K562 (cell line): Measurements from ENCODE around the gene SLC26A3. TPM values are rescaled to one million over a fixed set of nuclear protein-coding genes. Genes with fewer than 3 reads are reported as not detected.

ENCODE experiments used
- ATAC-seq: fragments of 200-7000 bp; cut with Tn5 transposase; 3 replicates; pipeline ENCODE4 v1.9.1; 2020; ENCODE audit warnings: moderate library complexity
- BruUV-seq: library from RNA; stranded (reverse); fragments of 400-500 nt; replicated peaks from 2 replicates; lab custom pipeline; 2021; lab: Mats Ljungman, UMichigan
- CTCF ChIA-PET: fragments of 300-600 bp; formaldehyde crosslinking; extraction: SDS; loops from one replicate; lab custom pipeline; 2021; ENCODE audit warnings: low intra/inter-chr PET ratio; lab: Yijun Ruan, JAX
- POLR2A ChIA-PET: fragments of 300-600, 350-650 bp; sonication (Branson Sonifier 250); formaldehyde crosslinking; extraction: SDS; loops from one replicate; lab custom pipeline; 2021; ENCODE audit warnings: antibody characterized with exemption, inconsistent platforms; lab: Yijun Ruan, JAX
- DNase-seq, 4 experiments: peaks; one replicate each; pipeline versions ENCODE4 v3.0.0 to v3.0.0-alpha.2; 2011 to 2018; ENCODE audit warnings: low spot score in 3 of 4, mixed read lengths in 3 of 4; ENCODE audit errors: extremely low read depth in 1 of 4
- FAIRE-seq: peaks from 2 replicates; lab custom pipeline; 2011; peaks lifted over from hg19 to GRCh38; lab: Jason Lieb, UNC
- H2AFZ ChIP-seq: 2 replicates; pipeline ENCODE4 v1.6.0; 2011; ENCODE audit warnings: low read depth, low read length, control low read depth, inconsistent platforms
- H3K27ac ChIP-seq: fragments of 200-600 bp; 3 replicates; pipeline ENCODE4 v1.8.0; 2011; ENCODE audit warnings: low read depth, mild to moderate bottlenecking, control low read depth, inconsistent platforms, low read length, moderate library complexity, mixed read lengths; ENCODE audit errors: extremely low read depth
- H3K27me3 ChIP-seq, 2 experiments: fragments of 300-600 bp in 1 of 2; 2 replicates in 1 of 2; 3 replicates in 1 of 2; pipeline versions ENCODE4 v1.6.0 to v1.8.0; 2011; ENCODE audit warnings: inconsistent platforms in 2 of 2, low read length in 2 of 2, mild to moderate bottlenecking in 1 of 2, mixed read lengths in 1 of 2, moderate library complexity in 1 of 2; ENCODE audit not compliant: control insufficient read depth in 2 of 2, insufficient read depth in 2 of 2
- H3K36me3 ChIP-seq: fragments of 300-600 bp; 3 replicates; pipeline ENCODE4 v1.8.0; 2011; ENCODE audit warnings: mild to moderate bottlenecking, low read length, inconsistent platforms; ENCODE audit not compliant: control insufficient read depth, insufficient read depth
- H3K4me1 ChIP-seq, 2 experiments: fragments of 200-600 bp in 1 of 2; replicated peaks in 1 of 2; 2 replicates in 1 of 2; 3 replicates in 1 of 2; pipeline versions ENCODE4 v1.5.1 to v1.8.0; 2011; ENCODE audit warnings: inconsistent platforms in 2 of 2, low read length in 2 of 2, mild to moderate bottlenecking in 1 of 2, mixed read lengths in 1 of 2, moderate library complexity in 1 of 2; ENCODE audit not compliant: control insufficient read depth in 2 of 2, insufficient read depth in 2 of 2
- H3K4me2 ChIP-seq: 2 replicates; pipeline ENCODE4 v1.6.1; 2011; ENCODE audit warnings: low read length, control low read depth, inconsistent platforms, mixed read lengths; ENCODE audit not compliant: insufficient read depth
- H3K4me3 ChIP-seq: fragments of 200-600 bp; sonication (generic), shearing (Covaris generic); 2 replicates; pipeline ENCODE4 v1.5.1; 2016; ENCODE audit warnings: control low read depth, inconsistent platforms
- H3K79me2 ChIP-seq: fragments of 200-600 bp; 3 replicates; pipeline ENCODE4 v1.8.0; 2011; ENCODE audit warnings: low read length, inconsistent platforms; ENCODE audit not compliant: control insufficient read depth, insufficient read depth
- H3K9ac ChIP-seq, 2 experiments: 2 replicates each; pipeline versions ENCODE4 v1.6.0 to v1.6.1; 2011; ENCODE audit warnings: low read depth in 2 of 2, low read length in 2 of 2, control low read depth in 1 of 2, inconsistent platforms in 1 of 2, mild to moderate bottlenecking in 1 of 2, mixed read lengths in 1 of 2; ENCODE audit not compliant: insufficient read depth in 1 of 2
- H3K9me1 ChIP-seq: one replicate; pipeline ENCODE4 v1.6.0; 2011; ENCODE audit warnings: inconsistent platforms, mild to moderate bottlenecking, low read length, moderate library complexity; ENCODE audit not compliant: control insufficient read depth, insufficient read depth
- H3K9me3 ChIP-seq: replicated peaks from 2 replicates; pipeline ENCODE4 v1.5.1; 2011; ENCODE audit warnings: low read depth, low read length, inconsistent platforms; ENCODE audit not compliant: control insufficient read depth, insufficient read depth
- H4K20me1 ChIP-seq: replicated peaks from 2 replicates; pipeline ENCODE4 v1.6.1; 2011; ENCODE audit warnings: low read length, inconsistent platforms, mixed read lengths; ENCODE audit not compliant: control insufficient read depth, insufficient read depth
- ATF3 ChIP-seq, 2 experiments: fragments of 450-650 bp in 1 of 2; sonication (generic) in 1 of 2; formaldehyde crosslinking in 1 of 2; IDR thresholded peaks in 1 of 2; conservative IDR thresholded peaks in 1 of 2; 2 replicates each; pipeline versions ENCODE4 v1.6.1 to v1.8.1; 2016 to 2023; ENCODE audit warnings: mild to moderate bottlenecking in 2 of 2, moderate library complexity in 2 of 2, inconsistent platforms in 1 of 2, missing genetic modification reagents in 1 of 2
- CEBPB ChIP-seq: fragments of 450-650 bp; IDR thresholded peaks from 2 replicates; pipeline ENCODE4 v1.6.1; 2016; ENCODE audit warnings: missing genetic modification characterization, missing compliant biosample characterization
- EZH2 ChIP-seq: IDR thresholded peaks from 2 replicates; pipeline ENCODE4 v1.6.1; 2012; ENCODE audit warnings: low read depth, mild to moderate bottlenecking, inconsistent platforms, low read length, borderline replicate concordance
- GATAD2B ChIP-seq: fragments of 450-650 bp; IDR thresholded peaks from 2 replicates; pipeline ENCODE4 v1.6.1; 2017; ENCODE audit warnings: mild to moderate bottlenecking, borderline replicate concordance
- IRF9 ChIP-seq: fragments of 450-650 bp; IDR thresholded peaks from 2 replicates; pipeline ENCODE4 v1.6.1; 2016; ENCODE audit warnings: missing biosample characterization, missing genetic modification characterization
- RNF219 ChIP-seq: fragments of 250-450 bp; sonication (Bioruptor Pico); IDR thresholded peaks from 2 replicates; pipeline ENCODE4 v1.5.0; 2022; ENCODE audit warnings: mild to moderate bottlenecking
- TRIM24 ChIP-seq, 2 experiments: fragments of 450-650 bp; IDR thresholded peaks; 2 replicates each; pipeline ENCODE4 v1.6.1; 2016
- USF1 ChIP-seq: sonication (generic); formaldehyde crosslinking; IDR thresholded peaks from 2 replicates; pipeline ENCODE4 v1.9.0; 2022; ENCODE audit warnings: mild to moderate bottlenecking, missing genetic modification reagents
- ZKSCAN8 ChIP-seq: fragments of 200-800 bp; sonication (Bioruptor generic); IDR thresholded peaks from 2 replicates; pipeline ENCODE4 v1.6.1; 2016; ENCODE audit warnings: missing genetic modification characterization, missing compliant biosample characterization
- ZNF282 ChIP-seq: sonication (generic); formaldehyde crosslinking; IDR thresholded peaks from 2 replicates; pipeline ENCODE4 v1.8.1; 2023; ENCODE audit warnings: missing genetic modification reagents
- ZNF512 ChIP-seq: IDR thresholded peaks from 2 replicates; pipeline ENCODE4 v1.6.1; 2016; ENCODE audit warnings: missing genetic modification characterization, missing compliant biosample characterization
- ZNF57 ChIP-seq: fragments of 450-650 bp; formaldehyde crosslinking; IDR thresholded peaks from 2 replicates; pipeline ENCODE4 v1.4.0; 2020; ENCODE audit warnings: mild to moderate bottlenecking, moderate library complexity
- ZNF699 ChIP-seq: fragments of 250-450 bp; sonication (Bioruptor Pico); IDR thresholded peaks from 2 replicates; pipeline ENCODE4 v1.8.0; 2021; ENCODE audit warnings: mild to moderate bottlenecking, moderate library complexity; ENCODE audit not compliant: insufficient replicate concordance
- WGBS: fragments of 100-300 bp; shearing (Covaris generic); methylation state at CpG from one replicate; pipeline ENCODE4 v1.1.6; 2016; ENCODE audit warnings: low coverage, mixed read lengths; ENCODE audit not compliant: insufficient coverage; ENCODE audit errors: missing lambda C conversion rate; 5-methylcytosine and 5-hydroxymethylcytosine counted together
- in situ Hi-C: fragments of 300-500 bp; cut with MboI; formaldehyde crosslinking; loops from 4 replicates; pipeline ENCODE4 v1.15.0; 2018; ENCODE audit warnings: inconsistent platforms, mixed read lengths
- intact Hi-C: fragments of 100-400 bp; cut with micrococcal nuclease; formaldehyde crosslinking; loops from 2 replicates; pipeline ENCODE4 v1.14.2; 2022
- polyA plus RNA-seq, 8 experiments: library from polyadenylated mRNA; depleted of rRNA in 4 of 8; stranded (reverse) in 5 of 8; unstranded in 3 of 8; fragments of >200 nt; fragmentation: Nextera tagmentation in 2 of 8; fragmentation: Illumina TruSeq in 1 of 8; extraction: Ambion mirVana in 2 of 8; extraction: Trizol in 1 of 8; gene quantifications; 2 replicates each; pipeline versions ENCODE4 v1.2.1 to v1.2.3, GENCODE V29; 2011 to 2014; ENCODE audit warnings: inconsistent platforms in 1 of 8, missing spikeins in 1 of 8
- total RNA-seq, 7 experiments: library from RNA; depleted of rRNA in 6 of 7; stranded (reverse); fragments of >200 nt in 6 of 7; fragmentation: Illumina TruSeq in 2 of 7; extraction: Trizol in 2 of 7; gene quantifications; 2 replicates each; pipeline versions ENCODE4 v1.2.1 to v1.2.3, GENCODE V29; 2011 to 2021; ENCODE audit warnings: low replicate concordance in 1 of 7

Gene SLC26A3
- total and polyA plus RNA-seq, 9 of the 15 experiments (the other 6 are each of a cell fraction or from before 2014, with no cell fraction given) = 0.86 TPM; not detected in 8

GRCh38 chr7:107788662-107789061 is 14.4 kb downstream of the SLC26A3 start:
- no peaks in the 10 kb centered on the region for H4K20me1 ChIP-seq
- intact Hi-C loops (no loop called here), in situ Hi-C loops (no loop called here)
- BruUV-seq = no TSS peak
- DNase-seq (no peak), FAIRE-seq (no peak), ATAC-seq (0 out of 3 replicates have a peak, but pooled peaks have one; percentile 30)
- H3K4me2 ChIP-seq = no peak overlapping the region
- H2AFZ ChIP-seq = no peak overlapping the region
- no peak overlapping the region for H3K9ac ChIP-seq
- no peaks in the 10 kb centered on the region for H3K4me1 ChIP-seq
- no peaks in the 10 kb centered on the region for H3K9me1 ChIP-seq
- H3K9me3 ChIP-seq = no peaks in the 10 kb centered on the region
- H3K27ac ChIP-seq = no peak overlapping the region
- peaks cover 35 to 43% of the 10 kb centered on the region in 2 experiments for H3K27me3 ChIP-seq
- no peaks in the 10 kb centered on the region for H3K36me3 ChIP-seq
- ChIA-PET POLR2A (interaction anchor here (0.7 to 1.9 kb wide), 6 partner anchors 10 to 45 kb away, joined by 3 to 6 read pairs (median 3); partner anchors contain the start of gene CBLL1), CTCF (interaction anchor here (0.7 kb wide), 1 partner anchor 15 kb away, joined by 3 read pairs; no protein-coding TSS in a partner anchor)
- no peak overlapping the region for H3K4me3 ChIP-seq
- no peaks in the 10 kb centered on the region for H3K79me2 ChIP-seq
- 0% methylated on average over 3 of the region's 3 CpGs for WGBS
- TF ChIP-seq ZKSCAN8 (no peak), RNF219 (CRISPR knock-in tag) (no peak), TRIM24 (IDR thresholded peaks at IDR 0.05) (peak in 1 of 2 experiments; percentile 37; a peak in 1 of 4 replicates), ATF3 (IDR thresholded peaks at IDR 0.05) (peak; percentile 67), ATF3 (CRISPR knock-in tag; conservative IDR thresholded peaks at IDR 0.05) (no peak), ZNF699 (CRISPR knock-in tag) (no peak), ZNF512 (tag) (peak; percentile 80), ZNF57 (CRISPR knock-in tag) (no peak), USF1 (CRISPR knock-in tag) (no peak), CEBPB (tag) (peak; percentile 70), IRF9 (tag) (0 out of 2 replicates have a peak, but pooled peaks have one; percentile 33), EZH2 (no peak), ZNF282 (no peak), GATAD2B (no peak)
